Neural cell (in vitro differentiated cells): ENCODE measurements around the gene DROSHA. TPM values are rescaled to one million over a fixed set of nuclear protein-coding genes. Genes with fewer than 3 reads are reported as not detected.

Source experiments
- H2AFZ ChIP-seq: fragments of 200-600, 300-800 bp; sonication (generic), shearing (Covaris generic); 2 replicates; pipeline ENCODE4 v1.6.0; 2014; ENCODE audit warnings: low read depth, mild to moderate bottlenecking, antibody characterized with exemption, low read length, moderate library complexity
- H3F3A ChIP-seq: fragments of 200-600 bp; shearing (Covaris generic); 2 replicates; pipeline ENCODE4 v1.6.1; 2016; ENCODE audit warnings: mild to moderate bottlenecking, moderate library complexity, mixed read lengths, antibody characterized with exemption, low read length; ENCODE audit not compliant: insufficient read depth, poor library complexity, severe bottlenecking
- H3K27ac ChIP-seq: fragments of 200-600, 300-800 bp; sonication (generic), shearing (Covaris generic); 2 replicates; pipeline ENCODE4 v1.5.1; 2014; ENCODE audit warnings: mild to moderate bottlenecking, low read length, moderate library complexity
- H3K27me3 ChIP-seq: fragments of 300-800, 200-600 bp; sonication (generic), shearing (Covaris generic); 2 replicates; pipeline ENCODE4 v1.6.0; 2014; ENCODE audit warnings: mild to moderate bottlenecking, low read depth, low read length, moderate library complexity; ENCODE audit not compliant: insufficient read depth
- H3K36me3 ChIP-seq: fragments of 300-800, 200-600 bp; sonication (generic), shearing (Covaris generic); 2 replicates; pipeline ENCODE4 v1.5.1; 2014; ENCODE audit warnings: mild to moderate bottlenecking, antibody characterized with exemption, low read length, moderate library complexity; ENCODE audit not compliant: insufficient read depth
- H3K4me2 ChIP-seq: fragments of 300-800, 200-600 bp; sonication (generic), shearing (Covaris generic); 2 replicates; pipeline ENCODE4 v1.6.0; 2014; ENCODE audit warnings: mild to moderate bottlenecking, low read length
- H3K4me3 ChIP-seq: fragments of 300-800, 200-600 bp; sonication (generic), shearing (Covaris generic); 2 replicates; pipeline ENCODE4 v1.5.1; 2014; ENCODE audit warnings: mild to moderate bottlenecking, low read length, moderate library complexity
- H3K79me2 ChIP-seq: fragments of 200-600 bp; shearing (Covaris generic); replicated peaks from 2 replicates; pipeline ENCODE4 v1.6.0; 2014; ENCODE audit warnings: mild to moderate bottlenecking, low read length, moderate library complexity; ENCODE audit not compliant: insufficient read depth
- H3K9ac ChIP-seq: fragments of 300-800, 200-600 bp; sonication (generic), shearing (Covaris generic); 2 replicates; pipeline ENCODE4 v1.6.1; 2016; ENCODE audit warnings: mild to moderate bottlenecking, low read length, mixed read lengths
- H3K9me2 ChIP-seq: fragments of 200-600 bp; shearing (Covaris generic); 2 replicates; pipeline ENCODE4 v1.6.1; 2016; ENCODE audit warnings: mild to moderate bottlenecking, low read length, mixed read lengths; ENCODE audit not compliant: insufficient read depth
- H3K9me3 ChIP-seq: fragments of 200-600, 300-800 bp; sonication (generic), shearing (Covaris generic); 2 replicates; pipeline ENCODE4 v1.6.1; 2016; ENCODE audit warnings: mild to moderate bottlenecking, mixed run types, low read length, moderate library complexity, mixed read lengths
- H4K20me1 ChIP-seq: fragments of 200-600 bp; shearing (Covaris generic); 2 replicates; pipeline ENCODE4 v1.6.1; 2016; ENCODE audit warnings: mild to moderate bottlenecking, mixed run types; ENCODE audit not compliant: insufficient read depth
- CTCF ChIP-seq: fragments of 450-650 bp; IDR thresholded peaks from 2 replicates; pipeline ENCODE4 v1.5.1; 2014; ENCODE audit warnings: antibody characterized with exemption, mild to moderate bottlenecking, moderate library complexity; ENCODE audit not compliant: poor library complexity, severe bottlenecking
- EP300 ChIP-seq: fragments of 450-650 bp; conservative IDR thresholded peaks from 2 replicates; pipeline ENCODE4 v1.6.1; 2014; ENCODE audit warnings: antibody characterized with exemption, mild to moderate bottlenecking, moderate library complexity; ENCODE audit not compliant: poor library complexity, severe bottlenecking
- EZH2 ChIP-seq: fragments of 200-600, 300-800 bp; shearing (Covaris generic), sonication (generic); IDR thresholded peaks from 2 replicates; pipeline ENCODE4 v1.6.1; 2014; ENCODE audit warnings: antibody characterized with exemption, low read length, borderline replicate concordance, mild to moderate bottlenecking; ENCODE audit not compliant: insufficient read depth, poor library complexity, severe bottlenecking
- MXI1 ChIP-seq: fragments of 450-650 bp; conservative IDR thresholded peaks from 2 replicates; pipeline ENCODE4 v1.6.1; 2014; ENCODE audit warnings: antibody characterized with exemption, mild to moderate bottlenecking; ENCODE audit not compliant: poor library complexity, severe bottlenecking
- POLR2AphosphoS5 ChIP-seq: IDR thresholded peaks from 2 replicates; pipeline ENCODE4 v1.6.1; 2012
- RAD21 ChIP-seq: fragments of 450-650 bp; conservative IDR thresholded peaks from 2 replicates; pipeline ENCODE4 v1.6.1; 2014; ENCODE audit warnings: antibody characterized with exemption, mild to moderate bottlenecking, moderate library complexity
- SMC3 ChIP-seq: fragments of 450-650 bp; conservative IDR thresholded peaks from 2 replicates; pipeline ENCODE4 v1.6.1; 2014; ENCODE audit warnings: antibody characterized with exemption, mild to moderate bottlenecking, moderate library complexity; ENCODE audit not compliant: poor library complexity
- TAF1 ChIP-seq: IDR thresholded peaks from 2 replicates; pipeline ENCODE4 v1.6.1; 2012; ENCODE audit warnings: low read depth
- polyA plus RNA-seq: library from polyadenylated mRNA; depleted of rRNA; stranded (reverse); fragments of >200 nt; gene quantifications from 2 replicates; pipeline ENCODE4 v1.2.3, GENCODE V29; 2014
- TF ChIP-seq, protein P1 (sequence below): IDR thresholded peaks from 2 replicates; pipeline ENCODE4 v1.6.1; 2012; ENCODE audit warnings: borderline replicate concordance

The DROSHA gene
- polyA plus RNA-seq, 1 donor from 2014 or later: 88.5 TPM

GRCh38 chr5:31469886-31470285 lies 62.0 kb downstream of the DROSHA start:
- H3K36me3 ChIP-seq: peaks cover 20% of the 10 kb centered on the region

DNA sequence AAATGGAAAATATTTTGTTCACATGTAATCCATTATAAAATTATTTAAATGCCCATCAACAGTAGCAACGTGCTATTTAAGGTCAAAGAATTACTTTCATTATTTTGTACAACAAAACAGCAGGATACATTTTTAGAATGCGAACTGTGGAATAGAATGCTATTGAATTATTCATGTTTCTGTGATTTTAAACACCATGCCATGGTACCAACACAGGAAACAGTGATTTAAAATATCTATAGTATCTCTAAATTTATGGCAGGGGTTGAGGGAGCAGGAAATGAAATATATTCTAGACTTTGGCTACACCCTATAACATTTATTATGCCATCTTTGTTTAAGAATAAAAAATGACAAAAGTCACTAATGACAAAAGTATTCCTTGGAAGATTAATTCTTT lies 62.4 kb downstream of the DROSHA start:
- Histone ChIP-seq H3K27ac (no peak overlapping the region), H2AFZ (no peak overlapping the region), H4K20me1 (no peaks in the 10 kb centered on the region), H3K9me2 (no peaks in the 10 kb centered on the region), H3K79me2 (no peaks in the 10 kb centered on the region), H3K9me3 (no peaks in the 10 kb centered on the region), H3K27me3 (no peaks in the 10 kb centered on the region), H3K9ac (no peak overlapping the region), H3K4me3 (no peak overlapping the region), H3K4me2 (no peak overlapping the region), H3F3A (no peaks in the 10 kb centered on the region), H3K36me3 (peaks cover 20% of the 10 kb centered on the region)
- TF ChIP-seq EZH2 (no peak), SMC3 (no peak), RAD21 (no peak), MXI1 (no peak), POLR2AphosphoS5 (no peak), EP300 (no peak), TAF1 (no peak), CTCF (no peak)
- TF ChIP-seq, protein P1, sequence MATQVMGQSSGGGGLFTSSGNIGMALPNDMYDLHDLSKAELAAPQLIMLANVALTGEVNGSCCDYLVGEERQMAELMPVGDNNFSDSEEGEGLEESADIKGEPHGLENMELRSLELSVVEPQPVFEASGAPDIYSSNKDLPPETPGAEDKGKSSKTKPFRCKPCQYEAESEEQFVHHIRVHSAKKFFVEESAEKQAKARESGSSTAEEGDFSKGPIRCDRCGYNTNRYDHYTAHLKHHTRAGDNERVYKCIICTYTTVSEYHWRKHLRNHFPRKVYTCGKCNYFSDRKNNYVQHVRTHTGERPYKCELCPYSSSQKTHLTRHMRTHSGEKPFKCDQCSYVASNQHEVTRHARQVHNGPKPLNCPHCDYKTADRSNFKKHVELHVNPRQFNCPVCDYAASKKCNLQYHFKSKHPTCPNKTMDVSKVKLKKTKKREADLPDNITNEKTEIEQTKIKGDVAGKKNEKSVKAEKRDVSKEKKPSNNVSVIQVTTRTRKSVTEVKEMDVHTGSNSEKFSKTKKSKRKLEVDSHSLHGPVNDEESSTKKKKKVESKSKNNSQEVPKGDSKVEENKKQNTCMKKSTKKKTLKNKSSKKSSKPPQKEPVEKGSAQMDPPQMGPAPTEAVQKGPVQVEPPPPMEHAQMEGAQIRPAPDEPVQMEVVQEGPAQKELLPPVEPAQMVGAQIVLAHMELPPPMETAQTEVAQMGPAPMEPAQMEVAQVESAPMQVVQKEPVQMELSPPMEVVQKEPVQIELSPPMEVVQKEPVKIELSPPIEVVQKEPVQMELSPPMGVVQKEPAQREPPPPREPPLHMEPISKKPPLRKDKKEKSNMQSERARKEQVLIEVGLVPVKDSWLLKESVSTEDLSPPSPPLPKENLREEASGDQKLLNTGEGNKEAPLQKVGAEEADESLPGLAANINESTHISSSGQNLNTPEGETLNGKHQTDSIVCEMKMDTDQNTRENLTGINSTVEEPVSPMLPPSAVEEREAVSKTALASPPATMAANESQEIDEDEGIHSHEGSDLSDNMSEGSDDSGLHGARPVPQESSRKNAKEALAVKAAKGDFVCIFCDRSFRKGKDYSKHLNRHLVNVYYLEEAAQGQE: no peak

More at GRCh38 chr5:31469886-31470285, 62.0 kb downstream of the DROSHA start:
- Histone ChIP-seq H3K9ac (no peak overlapping the region), H3K4me2 (no peak overlapping the region), H3K9me2 (no peaks in the 10 kb centered on the region), H3K4me3 (no peak overlapping the region), H3K27ac (no peak overlapping the region), H4K20me1 (no peaks in the 10 kb centered on the region), H2AFZ (no peak overlapping the region), H3F3A (no peaks in the 10 kb centered on the region), H3K79me2 (no peaks in the 10 kb centered on the region), H3K9me3 (no peaks in the 10 kb centered on the region), H3K27me3 (no peaks in the 10 kb centered on the region)
- no peak for TF ChIP-seq MXI1
- TF ChIP-seq EP300: no peak
- TF ChIP-seq RAD21: no peak
- TF ChIP-seq, protein P1: no peak
- TF ChIP-seq POLR2AphosphoS5: no peak
- TF ChIP-seq CTCF: no peak
- TF ChIP-seq EZH2: no peak
- no peak for TF ChIP-seq TAF1
- no peak for TF ChIP-seq SMC3
